GM19099 (cell line): ENCODE measurements around the gene ZMYND15.

Source experiments
- POLR2A ChIP-seq: IDR thresholded peaks from 3 replicates; pipeline ENCODE4 v1.6.1; 2011; ENCODE audit warnings: low read depth; ENCODE audit not compliant: insufficient read length; ENCODE audit errors: extremely low read depth

Gene ZMYND15

DNA sequence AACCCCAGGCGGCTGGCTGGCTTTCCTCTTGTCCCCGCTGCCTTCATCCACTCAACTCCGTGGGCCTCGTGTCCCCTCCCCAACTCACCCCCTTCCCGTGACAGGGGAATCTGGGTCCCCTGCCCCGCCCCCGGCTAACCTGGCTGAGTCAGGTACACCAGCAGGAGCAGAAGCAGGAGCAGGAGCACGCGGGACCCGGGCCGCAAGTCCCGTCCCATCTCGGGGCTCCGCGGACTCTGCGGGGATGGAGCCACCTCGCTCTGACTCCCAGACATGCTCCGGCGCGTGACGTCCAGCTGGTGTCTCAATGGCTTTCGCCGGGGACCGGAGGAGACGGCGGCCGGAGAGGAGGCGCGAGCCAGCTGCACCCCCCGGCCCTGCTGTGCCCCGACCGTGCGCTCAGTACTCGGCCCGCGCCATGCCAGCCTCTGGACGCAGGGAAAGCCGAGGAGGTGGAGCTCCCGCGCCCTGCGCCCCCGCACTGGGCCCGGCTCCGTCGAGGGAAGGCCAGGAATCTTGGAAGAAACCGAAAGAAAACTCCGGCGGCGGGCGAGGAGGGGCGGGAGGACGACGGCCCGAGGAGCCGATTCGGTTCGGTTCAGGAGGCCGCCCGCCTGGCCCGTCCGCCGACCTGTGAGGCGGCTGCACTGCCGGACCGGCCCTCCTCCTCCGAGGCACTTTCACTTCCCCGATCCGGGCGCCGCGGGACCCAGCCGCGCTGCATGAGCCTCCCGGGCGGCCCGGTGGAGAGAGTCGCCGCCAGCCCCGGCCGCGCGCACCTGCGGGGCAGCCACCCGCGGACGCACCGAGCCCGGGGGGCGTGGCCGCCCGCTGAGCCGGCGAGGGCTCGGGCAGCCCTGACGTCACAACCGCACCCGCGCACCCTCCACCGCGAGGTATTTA, at the start of gene ZMYND15, which contains the start of gene CXCL16:
ZMYND15 (plus strand) TSS at position 712 of the 903 bp plus-strand sequence. CDS start 716 bp downstream, outside the sequence.
CXCL16 (minus strand) TSS at position 807 of the 903 bp plus-strand sequence; CDS start at position 218, 589 bp downstream.
- TF ChIP-seq POLR2A: no peak

DNA sequence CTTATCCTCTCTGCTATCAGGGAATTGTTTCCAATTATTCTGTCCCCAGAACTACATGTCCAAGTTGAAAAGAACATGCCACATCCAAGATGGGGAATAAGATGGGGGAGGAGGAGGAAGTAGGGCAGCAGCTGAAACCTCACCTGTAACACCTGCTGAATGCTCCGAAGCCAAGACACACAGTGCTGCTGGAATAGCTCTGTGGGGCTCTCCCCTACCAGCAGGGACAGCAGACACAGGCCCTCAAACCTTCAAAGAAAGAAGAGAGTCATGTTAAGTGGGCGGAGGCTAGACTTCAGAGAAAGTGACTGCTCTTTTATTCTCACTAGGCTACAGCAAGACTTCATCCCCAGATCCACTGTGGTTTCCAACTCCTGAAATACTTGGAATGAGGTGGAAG, 48.9 kb upstream of the ZMYND15 start:
- no peak for TF ChIP-seq POLR2A

DNA sequence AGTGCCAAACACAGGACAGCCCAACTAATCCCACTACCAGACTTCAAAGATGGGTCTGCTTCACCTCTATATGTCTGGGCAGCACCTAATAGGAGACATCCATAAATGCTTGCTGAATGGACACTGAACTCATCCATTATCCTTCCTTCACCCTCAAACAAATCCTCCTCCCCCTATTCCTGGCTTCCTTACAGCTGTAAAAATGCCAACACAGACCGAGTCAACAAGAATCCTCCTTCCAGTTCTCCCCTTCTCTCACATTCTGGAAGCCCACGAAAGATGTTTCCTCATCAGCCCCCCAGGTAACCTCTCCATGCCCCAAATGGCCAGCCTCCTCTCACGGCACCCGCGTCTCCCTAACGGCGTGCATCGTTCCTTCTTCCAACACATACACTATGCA, 47.9 kb upstream of the ZMYND15 start:
- no peak for TF ChIP-seq POLR2A

DNA sequence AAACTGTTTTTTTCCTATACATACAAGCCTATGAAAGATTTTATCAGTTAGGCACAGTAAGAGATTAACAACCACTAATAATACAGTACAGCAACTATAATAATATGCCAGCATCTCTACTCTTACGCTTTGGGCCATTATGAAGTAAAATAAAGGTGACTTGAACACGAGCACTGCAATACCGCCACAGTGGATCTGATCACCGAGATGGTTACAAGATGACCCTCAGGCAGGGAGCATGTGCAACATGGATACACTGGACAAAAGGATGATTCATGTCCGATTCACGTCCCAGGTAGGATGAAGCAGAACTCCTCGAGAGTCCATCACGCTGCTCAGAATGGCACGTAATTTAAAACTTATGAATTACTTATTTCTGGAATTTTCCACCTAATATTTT, 46.2 kb upstream of the ZMYND15 start:
- no peak for TF ChIP-seq POLR2A

DNA sequence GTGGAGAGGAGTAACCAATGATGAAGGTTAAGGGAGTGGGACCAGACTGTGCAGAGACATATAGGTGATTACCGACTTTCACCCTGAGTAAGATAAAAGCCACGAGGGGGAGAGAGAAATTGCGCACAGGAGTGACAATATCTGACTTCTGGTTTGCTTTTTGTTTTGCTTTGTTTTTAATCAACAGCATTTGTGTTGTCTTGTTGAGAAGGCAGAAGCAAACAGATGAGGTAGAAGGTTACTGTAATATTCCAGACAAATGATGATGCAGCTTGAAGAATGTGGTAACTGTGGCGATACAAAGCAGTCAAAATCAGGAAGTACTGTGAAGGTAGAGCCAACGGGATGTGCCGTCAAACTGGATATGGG, 43.2 kb upstream of the ZMYND15 start:
- TF ChIP-seq POLR2A: no peak

GRCh38 chr17:4701116-4701515, 38.5 kb upstream of the ZMYND15 start:
- TF ChIP-seq POLR2A: no peak

- TF ChIP-seq POLR2A: no peak
These were observed 36.3 kb upstream of the ZMYND15 start for GRCh38 chr17:4703330-4703691.

DNA sequence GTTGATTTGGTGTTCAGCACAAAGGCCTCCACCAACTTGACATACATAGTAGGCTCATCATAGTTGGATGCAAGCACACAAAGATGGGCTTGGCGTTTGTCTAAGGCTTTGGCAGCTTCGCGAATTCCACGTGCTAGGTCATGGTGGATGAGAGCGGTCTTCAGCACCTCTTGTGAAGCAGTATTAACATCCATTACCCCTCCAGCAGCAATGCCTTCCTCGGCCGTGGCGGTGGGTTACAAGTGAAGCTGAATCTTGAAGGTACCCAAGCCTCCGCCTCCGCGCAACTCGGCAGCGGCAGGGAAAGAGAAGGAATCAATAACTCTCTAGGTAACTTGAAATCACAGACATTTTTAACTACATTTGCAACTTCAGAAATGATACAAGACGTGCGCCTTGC, 34.6 kb upstream of the ZMYND15 start:
- no peak for TF ChIP-seq POLR2A

DNA sequence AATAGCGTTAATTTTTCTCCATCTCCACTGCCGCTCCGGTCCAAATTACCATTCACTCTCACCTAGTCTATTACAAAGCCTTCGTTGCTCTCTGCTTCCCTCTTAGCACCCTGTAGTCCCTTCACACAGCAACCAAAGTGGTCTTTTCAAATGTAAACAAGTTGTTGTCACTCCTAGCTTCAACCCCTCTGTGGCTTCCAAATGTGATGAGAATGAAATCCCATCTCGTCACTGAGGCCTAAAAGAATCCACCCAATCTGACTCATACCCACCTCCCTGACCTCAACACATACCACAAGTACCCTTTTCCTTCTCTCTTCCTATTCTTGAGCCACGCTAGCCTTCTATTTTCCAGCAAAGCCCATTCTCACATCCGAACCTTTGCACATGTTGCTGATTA, 33.5 kb upstream of the ZMYND15 start:
- TF ChIP-seq POLR2A: no peak

GRCh38 chr17:4708436-4708835, 31.2 kb upstream of the ZMYND15 start:
- TF ChIP-seq POLR2A: peak; percentile 33

GRCh38 chr17:4709794-4710692, 29.6 kb upstream of the ZMYND15 start, which contains the start of gene ARRB2:
Gene ARRB2 (plus strand): TSS chr17:4710632. CDS start chr17:4710722, 90 bp downstream.
- TF ChIP-seq POLR2A: peak; percentile 54

- TF ChIP-seq POLR2A: peak; percentile 20
These were observed 28.7 kb upstream of the ZMYND15 start for GRCh38 chr17:4710693-4711634.

DNA sequence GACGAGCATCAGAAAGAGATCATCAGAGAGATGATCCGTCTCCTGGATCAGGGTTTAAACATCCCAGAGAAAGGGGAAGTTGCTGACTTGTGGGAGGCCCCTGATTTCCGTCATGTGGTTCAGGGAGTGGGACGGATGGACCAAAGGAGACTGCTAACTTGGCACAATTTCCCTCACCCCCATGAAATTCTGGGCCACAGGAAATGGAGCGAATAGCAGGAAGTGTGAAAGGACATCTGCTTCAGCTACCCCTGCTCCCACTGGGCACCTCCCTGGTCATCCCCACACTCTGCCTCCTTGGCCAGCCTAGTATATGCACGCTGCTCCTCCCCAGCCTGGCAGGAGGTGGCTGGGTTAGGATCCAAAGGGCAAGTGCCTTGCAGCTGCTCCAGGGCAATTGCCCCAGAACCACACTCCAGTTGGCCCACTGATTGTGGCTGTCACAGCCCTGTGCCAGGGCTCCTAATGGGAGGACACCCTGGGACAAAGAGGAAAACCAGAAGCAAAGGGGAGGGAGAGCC, 27.9 kb upstream of the ZMYND15 start:
- no peak for TF ChIP-seq POLR2A

GRCh38 chr17:4712526-4712925, 27.1 kb upstream of the ZMYND15 start:
- TF ChIP-seq POLR2A: no peak
